Fibroblast of skin of right quadriceps (primary cell): ENCODE measurements around the gene TEX28.
"Not testable (repeated sequence)": the region's sequence is repeated elsewhere in the genome, so short reads cannot be mapped to it uniquely, and the experiment has no call there.

Source experiments
- DNase-seq: peaks from one replicate; pipeline ENCODE4 v3.0.0-alpha.2; 2013

Gene TEX28

GRCh38 chrX:154239982-154240503 is 54.9 kb downstream of the TEX28 start:
- not testable (repeated sequence) for DNase-seq

- not testable (repeated sequence) for DNase-seq
Measured at GRCh38 chrX:154238939-154239559, 55.9 kb downstream of the TEX28 start.

- DNase-seq: not testable (repeated sequence)
Measured at GRCh38 chrX:154233620-154234019, 61.3 kb downstream of the TEX28 start.

- DNase-seq: not testable (repeated sequence)
Measured at GRCh38 chrX:154231443-154231842, 63.5 kb downstream of the TEX28 start.

GRCh38 chrX:154226706-154227105 is 68.2 kb downstream of the TEX28 start:
- DNase-seq: not testable (repeated sequence)

GRCh38 chrX:154225292-154225691 is 69.6 kb downstream of the TEX28 start:
- DNase-seq: not testable (repeated sequence)
